Measurements from ENCODE around the gene TLE6. TPM values are rescaled to one million over a fixed set of nuclear protein-coding genes. Genes with fewer than 3 reads are reported as not detected.

The TLE6 gene
- total and polyA plus RNA-seq, 11 donors, result 0.21 to 1.4 (median 0.69) TPM; not detected in 1

- H3K27me3 ChIP-seq, result no peaks in the 10 kb centered on the region
- no peak for DNase-seq
- no peak overlapping the region for H3K27ac ChIP-seq
- H3K4me1 ChIP-seq, result no peaks in the 10 kb centered on the region
- no peaks in the 10 kb centered on the region for H3K9me3 ChIP-seq
- TF ChIP-seq, protein P1, sequence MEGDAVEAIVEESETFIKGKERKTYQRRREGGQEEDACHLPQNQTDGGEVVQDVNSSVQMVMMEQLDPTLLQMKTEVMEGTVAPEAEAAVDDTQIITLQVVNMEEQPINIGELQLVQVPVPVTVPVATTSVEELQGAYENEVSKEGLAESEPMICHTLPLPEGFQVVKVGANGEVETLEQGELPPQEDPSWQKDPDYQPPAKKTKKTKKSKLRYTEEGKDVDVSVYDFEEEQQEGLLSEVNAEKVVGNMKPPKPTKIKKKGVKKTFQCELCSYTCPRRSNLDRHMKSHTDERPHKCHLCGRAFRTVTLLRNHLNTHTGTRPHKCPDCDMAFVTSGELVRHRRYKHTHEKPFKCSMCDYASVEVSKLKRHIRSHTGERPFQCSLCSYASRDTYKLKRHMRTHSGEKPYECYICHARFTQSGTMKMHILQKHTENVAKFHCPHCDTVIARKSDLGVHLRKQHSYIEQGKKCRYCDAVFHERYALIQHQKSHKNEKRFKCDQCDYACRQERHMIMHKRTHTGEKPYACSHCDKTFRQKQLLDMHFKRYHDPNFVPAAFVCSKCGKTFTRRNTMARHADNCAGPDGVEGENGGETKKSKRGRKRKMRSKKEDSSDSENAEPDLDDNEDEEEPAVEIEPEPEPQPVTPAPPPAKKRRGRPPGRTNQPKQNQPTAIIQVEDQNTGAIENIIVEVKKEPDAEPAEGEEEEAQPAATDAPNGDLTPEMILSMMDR (IDR thresholded peaks at IDR 0.05), result no peak
- no peak for TF ChIP-seq POLR2A (IDR thresholded peaks at IDR 0.05)
- 90 to 94% (median 93%) methylated on average over 7 of the region's 7 CpGs for WGBS, 4 donors
- peaks cover 0 to 76% (median 49%) of the 10 kb centered on the region in 9 donors for H3K36me3 ChIP-seq
- no peak overlapping the region for H3K4me3 ChIP-seq
- ATAC-seq, result no peak
- intact Hi-C loops (cut with DNase I), result no loop called here
These were observed 25.7 kb downstream of the TLE6 start for GRCh38 chr19:3003046-3003445.

DNA sequence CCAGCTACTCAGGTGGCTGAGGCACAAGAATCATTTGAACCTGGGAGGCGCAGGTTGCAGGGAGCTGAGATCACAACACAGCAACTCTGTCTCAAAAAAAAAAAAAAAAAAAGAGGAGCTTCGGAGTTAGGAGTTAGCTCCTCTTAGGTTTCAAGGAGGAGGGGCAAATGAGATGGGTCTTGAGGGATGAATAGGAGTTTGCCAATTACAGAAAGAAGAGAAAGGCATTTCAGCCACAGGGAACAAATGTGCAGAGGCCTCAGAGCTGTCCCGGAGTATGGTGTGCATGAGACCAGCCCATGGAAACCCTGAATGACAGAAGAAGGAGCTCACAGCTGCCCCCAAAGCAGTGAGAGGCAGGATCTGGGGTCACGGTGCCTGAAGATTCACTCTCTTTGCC is 27.2 kb downstream of the TLE6 start:
- ATAC-seq (no peak), DNase-seq (no peak)
- Histone ChIP-seq H3K4me3 (no peak overlapping the region), H3K27ac (no peak overlapping the region), H3K9me3 (no peaks in the 10 kb centered on the region), H3K27me3 (no peaks in the 10 kb centered on the region), H3K4me1 (no peaks in the 10 kb centered on the region), H3K36me3 (peaks cover 0 to 78% (median 51%) of the 10 kb centered on the region in 9 donors)
- TF ChIP-seq, protein P1 (IDR thresholded peaks at IDR 0.05), result no peak
- no peak for TF ChIP-seq POLR2A (IDR thresholded peaks at IDR 0.05)
- intact Hi-C loops (cut with DNase I), result no loop called here
- WGBS, 4 donors, result 81 to 97% (median 89%) methylated on average over 4 of the region's 4 CpGs

DNA sequence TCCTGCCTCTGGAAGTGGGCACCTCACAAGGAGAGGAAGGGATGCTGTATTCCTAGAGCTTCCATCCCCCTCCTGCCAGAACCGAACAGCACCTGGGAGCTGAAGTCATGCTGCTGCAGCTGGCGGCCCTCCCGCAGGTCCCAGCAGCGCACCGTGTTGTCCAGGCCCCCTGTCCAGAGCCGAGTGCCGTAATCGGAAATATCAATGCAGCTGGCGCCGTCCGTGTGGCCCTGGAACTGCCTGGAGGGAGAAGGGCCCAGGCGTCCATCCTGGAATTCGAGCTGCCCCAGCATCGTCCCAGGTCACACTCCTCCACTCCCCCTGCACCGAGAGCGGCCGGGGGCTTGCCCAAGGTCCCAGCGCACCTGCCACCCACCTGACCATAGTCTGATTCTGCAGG is 28.0 kb downstream of the TLE6 start:
- Histone ChIP-seq H3K9me3 (no peaks in the 10 kb centered on the region), H3K36me3 (peaks cover 0 to 78% (median 50%) of the 10 kb centered on the region in 9 donors), H3K4me1 (no peaks in the 10 kb centered on the region), H3K27me3 (no peaks in the 10 kb centered on the region), H3K27ac (no peak overlapping the region), H3K4me3 (no peak overlapping the region)
- ATAC-seq (no peak), DNase-seq (no peak)
- 88 to 94% (median 92%) methylated on average over 6 to 18 of the region's 18 CpGs for WGBS, 4 donors
- intact Hi-C loops (cut with DNase I), result no loop called here
- no peak for TF ChIP-seq POLR2A (IDR thresholded peaks at IDR 0.05)
- TF ChIP-seq, protein P1 (IDR thresholded peaks at IDR 0.05), result no peak

- Histone ChIP-seq H3K27ac (no peak overlapping the region), H3K9me3 (no peaks in the 10 kb centered on the region), H3K4me3 (no peak overlapping the region), H3K4me1 (no peaks in the 10 kb centered on the region), H3K36me3 (peaks cover 0 to 80% (median 50%) of the 10 kb centered on the region in 9 donors), H3K27me3 (no peaks in the 10 kb centered on the region)
- TF ChIP-seq, protein P1 (IDR thresholded peaks at IDR 0.05), result no peak
- TF ChIP-seq POLR2A (IDR thresholded peaks at IDR 0.05), result no peak
- intact Hi-C loops (cut with DNase I), result no loop called here
- 79 to 91% (median 82%) methylated on average over 35 to 37 of the region's 37 CpGs for WGBS, 4 donors
- peak in 1 of 4 donors; percentile 20 for ATAC-seq
- no peak for DNase-seq
These were observed 28.9 kb downstream of the TLE6 start for GRCh38 chr19:3006075-3006767.
